LNCaP clone FGC (cell line): Measurements from ENCODE around the gene CCL1.

Experiments
- DNase-seq: peaks from one replicate; pipeline ENCODE4 v3.0.0-alpha.2; 2011; ENCODE audit warnings: low read depth
- H3K4me3 ChIP-seq: 2 replicates; pipeline ENCODE4 v1.5.1; 2011; ENCODE audit warnings: mild to moderate bottlenecking, low read depth, low read length, control low read depth
- TF ChIP-seq, protein P1 (sequence below): IDR thresholded peaks from 2 replicates; pipeline ENCODE4 v1.5.1; 2012; ENCODE audit warnings: mild to moderate bottlenecking; ENCODE audit not compliant: control insufficient read depth, insufficient read depth; ENCODE audit errors: extremely low read depth

CCL1 gene

DNA sequence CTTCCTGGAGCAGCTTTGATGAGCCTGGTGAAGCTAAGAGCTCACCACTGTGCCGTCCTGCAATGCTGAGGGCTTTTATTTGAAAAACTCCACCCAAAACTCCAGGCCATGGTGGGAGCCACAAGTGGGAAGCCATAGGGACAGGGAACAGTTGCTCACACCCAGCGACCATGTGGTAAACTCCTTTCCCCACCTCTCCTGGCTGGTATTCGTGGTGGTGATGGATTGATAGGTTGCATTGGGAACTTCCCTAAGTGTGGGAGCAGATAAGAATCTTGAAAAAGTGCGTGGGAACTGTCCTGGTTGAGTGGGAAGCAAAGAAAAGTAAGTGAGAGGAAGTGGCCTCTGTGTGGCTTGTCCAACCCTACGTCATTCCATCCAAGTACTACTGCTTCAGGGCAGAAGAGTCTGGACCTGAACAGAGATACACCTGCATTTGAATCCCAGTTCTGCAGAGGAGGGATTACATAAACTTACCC, at the start of gene CCL1:
CCL1 (minus strand) TSS at position 51 of the 479 bp plus-strand sequence. CDS start 72 bp downstream, outside the sequence.
- no peak within 1 kb of the TSS for H3K4me3 ChIP-seq
- no peak for DNase-seq
- TF ChIP-seq, protein P1, sequence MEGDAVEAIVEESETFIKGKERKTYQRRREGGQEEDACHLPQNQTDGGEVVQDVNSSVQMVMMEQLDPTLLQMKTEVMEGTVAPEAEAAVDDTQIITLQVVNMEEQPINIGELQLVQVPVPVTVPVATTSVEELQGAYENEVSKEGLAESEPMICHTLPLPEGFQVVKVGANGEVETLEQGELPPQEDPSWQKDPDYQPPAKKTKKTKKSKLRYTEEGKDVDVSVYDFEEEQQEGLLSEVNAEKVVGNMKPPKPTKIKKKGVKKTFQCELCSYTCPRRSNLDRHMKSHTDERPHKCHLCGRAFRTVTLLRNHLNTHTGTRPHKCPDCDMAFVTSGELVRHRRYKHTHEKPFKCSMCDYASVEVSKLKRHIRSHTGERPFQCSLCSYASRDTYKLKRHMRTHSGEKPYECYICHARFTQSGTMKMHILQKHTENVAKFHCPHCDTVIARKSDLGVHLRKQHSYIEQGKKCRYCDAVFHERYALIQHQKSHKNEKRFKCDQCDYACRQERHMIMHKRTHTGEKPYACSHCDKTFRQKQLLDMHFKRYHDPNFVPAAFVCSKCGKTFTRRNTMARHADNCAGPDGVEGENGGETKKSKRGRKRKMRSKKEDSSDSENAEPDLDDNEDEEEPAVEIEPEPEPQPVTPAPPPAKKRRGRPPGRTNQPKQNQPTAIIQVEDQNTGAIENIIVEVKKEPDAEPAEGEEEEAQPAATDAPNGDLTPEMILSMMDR, result no peak

GRCh38 chr17:34412534-34412933, 49.5 kb upstream of the CCL1 start:
- H3K4me3 ChIP-seq, result no peak overlapping the region
- DNase-seq, result no peak
- TF ChIP-seq, protein P1, result no peak

- TF ChIP-seq, protein P1, result no peak
- DNase-seq, result peak; percentile 33
- H3K4me3 ChIP-seq, result no peak overlapping the region
Measured at GRCh38 chr17:34411646-34412421, 48.8 kb upstream of the CCL1 start.

DNA sequence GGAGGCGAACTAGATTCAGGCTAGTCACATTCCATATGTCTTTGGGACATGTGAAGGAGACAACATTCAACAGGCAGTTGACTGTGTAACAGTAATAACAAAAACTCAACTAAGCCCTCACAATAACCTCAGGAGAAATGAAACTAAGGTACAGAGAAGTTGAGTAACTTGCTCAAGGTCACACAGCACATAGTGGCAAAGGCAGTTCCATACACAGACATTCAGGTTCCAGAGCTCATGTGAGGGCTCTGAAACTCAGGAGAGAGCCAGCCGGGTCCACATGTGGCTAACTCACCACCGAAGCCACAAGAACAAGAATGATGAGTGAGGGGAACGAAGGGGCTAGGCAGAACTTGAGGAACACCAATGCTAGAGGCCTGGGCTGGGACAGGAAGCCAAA, 46.3 kb upstream of the CCL1 start:
- DNase-seq, result no peak
- TF ChIP-seq, protein P1, result no peak

GRCh38 chr17:34408439-34408838, 45.4 kb upstream of the CCL1 start:
- no peak for DNase-seq
- H3K4me3 ChIP-seq, result no peak overlapping the region
- TF ChIP-seq, protein P1, result no peak

More for the DNA sequence above, 46.3 kb upstream of the CCL1 start:
- no peak overlapping the region for H3K4me3 ChIP-seq

- no peak overlapping the region for H3K4me3 ChIP-seq
- DNase-seq, result no peak
- TF ChIP-seq, protein P1, result no peak
Measured at GRCh38 chr17:34406226-34406625, 43.2 kb upstream of the CCL1 start.

GRCh38 chr17:34403006-34403405, 40.0 kb upstream of the CCL1 start:
- TF ChIP-seq, protein P1, result no peak
- H3K4me3 ChIP-seq, result no peak overlapping the region
- DNase-seq, result no peak
